K562 (cell line): Measurements from ENCODE around the gene CELA1. TPM values are rescaled to one million over a fixed set of nuclear protein-coding genes. Genes with fewer than 3 reads are reported as not detected.

Experiments
- BHLHE40 ChIP-seq: IDR thresholded peaks from 2 replicates; pipeline ENCODE4 v1.6.1; 2011; ENCODE audit warnings: low read length, improper control_type of control experiment
- BRD4 ChIP-seq: fragments of 200-600 bp; sonication (generic); IDR thresholded peaks from 2 replicates; pipeline ENCODE4 v1.6.1; 2017; ENCODE audit warnings: inconsistent platforms
- CBX1 ChIP-seq: sonication (generic); IDR thresholded peaks from 2 replicates; pipeline ENCODE4 v1.6.1; 2016; ENCODE audit warnings: antibody characterized with exemption, low read depth, mild to moderate bottlenecking
- ELF2 ChIP-seq: fragments of 250-450 bp; sonication (Bioruptor Pico); IDR thresholded peaks from 2 replicates; pipeline ENCODE4 v1.5.0; 2021; ENCODE audit warnings: mild to moderate bottlenecking
- FIP1L1 ChIP-seq: fragments of 200-400 bp; formaldehyde crosslinking; IDR thresholded peaks from 2 replicates; pipeline ENCODE4 v1.6.1; 2018; ENCODE audit warnings: mild to moderate bottlenecking, low read depth, low read length; ENCODE audit not compliant: poor library complexity, severe bottlenecking
- GTF2A2 ChIP-seq: IDR thresholded peaks from 2 replicates; pipeline ENCODE4 v1.6.1; 2016; ENCODE audit warnings: mild to moderate bottlenecking, missing genetic modification characterization, missing compliant biosample characterization
- HDAC2 ChIP-seq: fragments of 450-650 bp; IDR thresholded peaks from 2 replicates; pipeline ENCODE4 v1.6.1; 2016; ENCODE audit warnings: mild to moderate bottlenecking
- HNRNPLL ChIP-seq: fragments of 200-400 bp; formaldehyde crosslinking; IDR thresholded peaks from 2 replicates; pipeline ENCODE4 v1.6.1; 2017; ENCODE audit warnings: low read length, low read depth, mild to moderate bottlenecking; ENCODE audit not compliant: poor library complexity, severe bottlenecking
- KHSRP ChIP-seq: fragments of 450-650 bp; IDR thresholded peaks from 2 replicates; pipeline ENCODE4 v1.6.1; 2017
- KLF10 ChIP-seq: fragments of 250-450 bp; sonication (Bioruptor Pico); IDR thresholded peaks from 2 replicates; pipeline ENCODE4 v1.6.1; 2021; ENCODE audit warnings: matching md5 sums
- NCOA1 ChIP-seq: fragments of 450-650 bp; IDR thresholded peaks from 2 replicates; pipeline ENCODE4 v1.6.1; 2016; ENCODE audit warnings: low read depth
- NFIX ChIP-seq: fragments of 250-450 bp; sonication (Bioruptor Pico); IDR thresholded peaks from 2 replicates; pipeline ENCODE4 v1.4.0; 2020; ENCODE audit warnings: low read depth, mild to moderate bottlenecking, moderate library complexity
- NRF1 ChIP-seq, 2 experiments: fragments of 450-650 bp; IDR thresholded peaks in 1 of 2; conservative IDR thresholded peaks in 1 of 2; 2 replicates each; pipeline ENCODE4 v1.6.1; 2014; ENCODE audit warnings: mild to moderate bottlenecking in 2 of 2
- PHTF2 ChIP-seq: fragments of 250-450 bp; sonication (Bioruptor Pico); IDR thresholded peaks from 2 replicates; pipeline ENCODE4 v1.5.0; 2021; ENCODE audit warnings: mild to moderate bottlenecking
- POLR2B ChIP-seq: fragments of 450-650 bp; IDR thresholded peaks from 2 replicates; pipeline ENCODE4 v1.6.1; 2018; ENCODE audit warnings: low read depth; ENCODE audit not compliant: partially characterized antibody
- RCOR1 ChIP-seq, 2 experiments: IDR thresholded peaks; 2 replicates each; pipeline ENCODE4 v1.6.1; 2012; ENCODE audit warnings: low read depth in 2 of 2, low read length in 2 of 2, borderline replicate concordance in 1 of 2, improper control_type of control experiment in 1 of 2
- SAP30 ChIP-seq: fragments of 200-600 bp; sonication (generic); IDR thresholded peaks from 2 replicates; pipeline ENCODE4 v1.6.1; 2012; ENCODE audit warnings: borderline replicate concordance, low read depth, mild to moderate bottlenecking, moderate library complexity, low read length, control low read depth, inconsistent platforms; ENCODE audit not compliant: insufficient read depth, poor library complexity, severe bottlenecking
- STAT5B ChIP-seq: fragments of 250-450 bp; sonication (Bioruptor Pico); IDR thresholded peaks from 2 replicates; pipeline ENCODE4 v1.8.0; 2021; ENCODE audit warnings: mild to moderate bottlenecking, inconsistent platforms
- TOE1 ChIP-seq, 2 experiments: fragments of 450-650 bp in 1 of 2; sonication (generic) in 1 of 2; formaldehyde crosslinking in 1 of 2; IDR thresholded peaks; 2 replicates each; pipeline versions ENCODE4 v1.7.1 to v1.8.0; 2016 to 2022; ENCODE audit warnings: borderline replicate concordance in 2 of 2, mild to moderate bottlenecking in 2 of 2, antibody characterized with exemption in 1 of 2, inconsistent platforms in 1 of 2, low read depth in 1 of 2, missing genetic modification reagents in 1 of 2, moderate library complexity in 1 of 2
- ZNF124 ChIP-seq: sonication (generic); formaldehyde crosslinking; IDR thresholded peaks from 2 replicates; pipeline ENCODE4 v1.8.1; 2022; ENCODE audit warnings: missing genetic modification reagents
- ZNF311 ChIP-seq: fragments of 250-450 bp; sonication (Bioruptor Pico); IDR thresholded peaks from 2 replicates; pipeline ENCODE4 v1.4.0; 2020; ENCODE audit warnings: mild to moderate bottlenecking, moderate library complexity
- ZNF696 ChIP-seq: fragments of 250-450 bp; sonication (Bioruptor Pico); conservative IDR thresholded peaks from 2 replicates; pipeline ENCODE4 v1.4.0; 2020; ENCODE audit warnings: mild to moderate bottlenecking, moderate library complexity
- polyA plus RNA-seq, 8 experiments: library from polyadenylated mRNA; depleted of rRNA in 4 of 8; stranded (reverse) in 5 of 8; unstranded in 3 of 8; fragments of >200 nt; fragmentation: Nextera tagmentation in 2 of 8; fragmentation: Illumina TruSeq in 1 of 8; extraction: Ambion mirVana in 2 of 8; extraction: Trizol in 1 of 8; gene quantifications; 2 replicates each; pipeline versions ENCODE4 v1.2.1 to v1.2.3, GENCODE V29; 2011 to 2014; ENCODE audit warnings: inconsistent platforms in 1 of 8, missing spikeins in 1 of 8
- total RNA-seq, 7 experiments: library from RNA; depleted of rRNA in 6 of 7; stranded (reverse); fragments of >200 nt in 6 of 7; fragmentation: Illumina TruSeq in 2 of 7; extraction: Trizol in 2 of 7; gene quantifications; 2 replicates each; pipeline versions ENCODE4 v1.2.1 to v1.2.3, GENCODE V29; 2011 to 2021; ENCODE audit warnings: low replicate concordance in 1 of 7
- TF ChIP-seq, protein P1 (sequence below): sonication (generic); formaldehyde crosslinking; IDR thresholded peaks from 2 replicates; pipeline ENCODE4 v1.8.0; 2022; ENCODE audit warnings: missing genetic modification reagents, mild to moderate bottlenecking, moderate library complexity, borderline replicate concordance
- TF ChIP-seq, protein P2 (sequence below): fragments of 450-650 bp; IDR thresholded peaks from 2 replicates; pipeline ENCODE4 v1.6.1; 2016; ENCODE audit warnings: missing biosample characterization, missing genetic modification characterization

Gene CELA1
- total and polyA plus RNA-seq, 9 of the 15 experiments (the other 6 are each of a cell fraction or from before 2014, with no cell fraction given), result 0.06 to 0.27 (median 0.22) TPM; not detected in 6

DNA sequence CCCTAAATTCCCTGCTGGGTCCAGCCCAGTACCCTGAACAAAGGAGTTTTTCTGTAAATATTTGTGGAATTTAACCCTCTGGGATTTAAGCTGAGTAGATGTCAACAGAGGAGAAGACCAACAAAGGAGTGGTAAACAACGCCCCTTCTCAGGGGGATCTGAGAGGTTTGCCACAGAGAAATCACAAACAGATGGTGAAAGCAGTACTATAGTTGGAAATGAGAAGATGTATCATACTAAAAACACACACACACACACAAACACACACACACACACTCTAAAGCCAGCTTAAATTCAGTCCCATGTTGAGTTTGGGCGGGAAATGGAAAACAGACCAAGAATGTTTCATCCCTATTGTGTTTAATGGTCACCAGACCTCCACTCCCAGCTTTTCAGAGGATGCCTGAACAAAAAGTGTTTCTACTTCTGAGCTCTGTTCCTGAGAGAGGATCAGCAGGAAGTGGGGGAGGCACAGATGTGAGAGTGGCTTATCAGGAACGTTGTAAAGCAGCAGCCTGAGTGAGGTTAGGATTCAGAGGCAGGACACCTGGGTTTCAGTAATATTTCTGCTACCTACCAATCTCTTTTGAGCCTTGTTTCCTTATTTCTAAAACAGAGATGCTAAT, 25.7 kb downstream of the CELA1 start (continued):
- TF ChIP-seq PHTF2 (CRISPR knock-in tag) (no peak), NRF1 (conservative IDR thresholded peaks at IDR 0.05 in 1 of 2, IDR thresholded peaks at IDR 0.05 in 1 of 2) (no peak), TOE1 (IDR thresholded peaks at IDR 0.05; ENCODE audit: borderline replicate concordance) (no peak), TOE1 (CRISPR knock-in tag; IDR thresholded peaks at IDR 0.05; ENCODE audit: borderline replicate concordance, low read depth) (no peak), STAT5B (CRISPR knock-in tag) (no peak), BHLHE40 (peak; percentile 48; the same call in 1 of the 2 replicates), SAP30 (no peak), POLR2B (no peak), KHSRP (no peak), ELF2 (CRISPR knock-in tag) (no peak), NFIX (CRISPR knock-in tag) (no peak), HNRNPLL (no peak), HDAC2 (peak; percentile 72), BRD4 (no peak), NCOA1 (no peak), FIP1L1 (no peak), ZNF696 (CRISPR knock-in tag) (no peak), KLF10 (CRISPR knock-in tag) (no peak), CBX1 (no peak), ZNF124 (CRISPR knock-in tag) (no peak), RCOR1 (IDR thresholded peaks at IDR 0.05; ENCODE audit: borderline replicate concordance in 1 of 2, low read depth in 2 of 2, low read length in 2 of 2) (0 out of 4 replicates have a peak, but pooled peaks have one; percentile 23 to 65), GTF2A2 (tag) (no peak), ZNF311 (CRISPR knock-in tag) (no peak)
- TF ChIP-seq, protein P1, sequence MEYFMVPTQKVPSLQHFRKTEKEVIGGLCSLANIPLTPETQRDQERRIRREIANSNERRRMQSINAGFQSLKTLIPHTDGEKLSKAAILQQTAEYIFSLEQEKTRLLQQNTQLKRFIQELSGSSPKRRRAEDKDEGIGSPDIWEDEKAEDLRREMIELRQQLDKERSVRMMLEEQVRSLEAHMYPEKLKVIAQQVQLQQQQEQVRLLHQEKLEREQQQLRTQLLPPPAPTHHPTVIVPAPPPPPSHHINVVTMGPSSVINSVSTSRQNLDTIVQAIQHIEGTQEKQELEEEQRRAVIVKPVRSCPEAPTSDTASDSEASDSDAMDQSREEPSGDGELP (CRISPR knock-in tag), result no peak
- TF ChIP-seq, protein P2, sequence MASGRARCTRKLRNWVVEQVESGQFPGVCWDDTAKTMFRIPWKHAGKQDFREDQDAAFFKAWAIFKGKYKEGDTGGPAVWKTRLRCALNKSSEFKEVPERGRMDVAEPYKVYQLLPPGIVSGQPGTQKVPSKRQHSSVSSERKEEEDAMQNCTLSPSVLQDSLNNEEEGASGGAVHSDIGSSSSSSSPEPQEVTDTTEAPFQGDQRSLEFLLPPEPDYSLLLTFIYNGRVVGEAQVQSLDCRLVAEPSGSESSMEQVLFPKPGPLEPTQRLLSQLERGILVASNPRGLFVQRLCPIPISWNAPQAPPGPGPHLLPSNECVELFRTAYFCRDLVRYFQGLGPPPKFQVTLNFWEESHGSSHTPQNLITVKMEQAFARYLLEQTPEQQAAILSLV, result no peak
